Fibroblast of pulmonary artery (primary cell): ENCODE results near the gene CALHM2.

Experiments
- DNase-seq: peaks from one replicate; pipeline ENCODE4 v3.0.0-alpha.2; 2010; ENCODE audit warnings: low read depth
- H3K4me3 ChIP-seq: replicated peaks from 2 replicates; pipeline ENCODE4 v1.5.1; 2011; ENCODE audit warnings: low read depth, mild to moderate bottlenecking, control low read depth, low read length, moderate library complexity
- CTCF ChIP-seq: IDR thresholded peaks from 2 replicates; pipeline ENCODE4 v1.5.1; 2011; ENCODE audit warnings: mild to moderate bottlenecking, control low read depth, low read length, inconsistent platforms; ENCODE audit errors: missing control alignments

The CALHM2 gene

DNA sequence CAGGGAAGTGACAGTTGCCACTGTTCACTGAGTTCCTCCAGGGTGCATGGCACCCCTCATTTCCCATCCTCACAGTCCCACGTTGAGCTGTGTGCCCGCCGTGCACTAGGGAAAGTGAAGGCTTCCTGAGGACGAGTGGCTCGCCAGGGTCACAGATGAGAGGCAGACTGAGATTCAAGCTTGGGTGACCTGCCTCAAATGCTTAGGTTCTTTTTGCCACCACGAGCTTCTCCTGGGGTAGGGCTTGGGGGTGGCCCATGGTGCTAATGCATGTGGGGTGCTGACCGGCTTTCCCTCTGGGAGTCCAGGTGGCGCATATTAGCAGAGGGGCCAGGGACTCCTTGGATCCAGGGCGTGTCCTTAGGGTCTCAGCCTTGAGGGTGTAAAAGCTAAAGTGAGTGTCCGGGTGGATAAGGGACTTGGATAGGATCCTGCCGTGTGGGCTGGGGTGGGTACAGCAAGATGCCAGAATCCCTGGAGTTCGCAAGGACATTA lies 1.9 kb downstream of the CALHM2 start:
- DNase-seq = no peak
- H3K4me3 ChIP-seq = peak overlapping the region; percentile 74
- TF ChIP-seq CTCF = no peak

DNA sequence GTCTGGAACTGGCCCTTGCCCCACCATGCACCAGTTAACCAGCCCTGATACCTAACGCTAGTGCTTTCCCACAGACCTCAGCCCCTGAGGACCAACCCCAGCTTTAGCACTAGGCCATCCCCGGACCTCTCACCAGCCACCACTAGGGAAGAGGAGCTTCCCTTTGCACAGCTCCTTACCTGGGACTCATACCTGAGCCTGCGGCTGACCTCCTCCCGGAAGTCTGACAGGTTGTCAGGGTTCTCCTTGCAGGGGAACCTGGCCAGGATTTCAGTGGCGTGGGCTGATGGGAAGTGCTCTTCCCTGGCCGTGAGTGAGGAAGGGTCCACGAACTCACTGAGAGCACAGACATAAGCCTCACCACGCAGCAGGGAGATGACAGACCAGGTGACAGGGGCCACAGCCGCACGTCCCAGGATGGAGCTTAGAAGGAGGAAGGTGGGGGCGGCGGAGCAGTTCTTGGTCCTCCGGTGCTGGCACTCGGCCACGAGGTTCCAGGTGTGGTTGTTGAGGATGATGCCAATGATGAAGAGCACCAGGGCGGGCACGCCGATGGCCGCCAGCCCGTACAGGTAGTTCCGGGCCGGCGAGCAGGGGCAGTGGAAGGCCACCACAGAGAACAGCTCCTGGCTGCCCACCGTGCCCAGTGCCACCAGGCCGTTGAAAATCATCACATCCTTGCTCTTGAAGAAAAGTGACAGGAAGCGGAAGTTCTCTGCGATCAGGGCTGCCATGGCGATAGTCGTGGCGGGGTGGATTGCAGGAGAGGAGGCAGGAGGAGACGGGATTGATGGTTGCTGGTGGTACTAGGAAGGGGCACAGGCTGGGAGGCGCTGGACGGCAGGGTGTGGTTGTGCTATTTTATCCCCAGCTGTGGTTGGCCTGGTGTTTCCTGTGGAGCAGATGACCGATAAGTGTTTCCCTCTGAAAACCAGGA lies 2.7 kb downstream of the CALHM2 start:
- DNase-seq = no peak
- no peak for TF ChIP-seq CTCF
- H3K4me3 ChIP-seq = peak overlapping the region; percentile 10

DNA sequence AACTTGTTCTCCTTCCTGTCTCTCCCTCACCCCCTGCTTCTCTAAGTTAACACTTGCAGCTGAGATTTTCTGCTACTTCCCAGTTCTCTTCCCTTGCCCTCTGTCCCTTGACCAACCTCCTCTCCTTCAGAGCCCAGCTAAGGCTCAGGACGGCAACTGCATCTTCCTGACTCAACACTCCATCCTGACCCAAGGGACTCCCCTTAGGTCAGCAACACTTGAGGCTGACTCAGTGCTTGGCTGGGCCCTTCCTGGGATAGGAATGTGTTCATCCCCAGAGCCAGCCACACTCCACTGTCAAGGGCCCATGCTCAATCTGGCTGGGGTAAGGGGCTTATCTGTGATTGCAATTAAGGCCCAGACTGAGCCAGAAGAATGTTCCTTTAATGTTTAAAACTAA lies 3.4 kb downstream of the CALHM2 start:
- TF ChIP-seq CTCF = no peak
- peak; percentile 80 for DNase-seq
- H3K4me3 ChIP-seq = no peak overlapping the region

DNA sequence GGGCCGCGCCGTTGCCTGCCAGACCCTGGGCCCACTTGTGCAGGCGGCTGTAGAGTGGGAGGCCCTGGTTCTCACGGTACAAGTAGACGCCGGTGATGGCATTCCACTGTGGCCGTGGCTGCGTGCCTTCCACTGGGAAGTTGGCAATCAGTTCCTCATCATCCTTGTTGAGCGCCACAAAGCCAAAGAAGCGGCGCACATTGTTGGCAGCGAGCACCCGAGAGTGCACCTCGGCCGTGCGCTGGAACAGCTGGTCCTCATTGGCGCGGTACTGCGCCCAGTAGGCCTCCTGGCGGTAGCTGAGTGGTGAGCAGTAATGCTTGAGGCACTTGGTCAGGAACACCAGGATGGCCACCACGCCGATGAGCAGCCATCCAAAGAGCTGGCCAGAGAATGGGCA lies 5.0 kb downstream of the CALHM2 start:
- TF ChIP-seq CTCF = no peak
- H3K4me3 ChIP-seq = no peak overlapping the region
- DNase-seq = no peak

GRCh38 chr10:103445767-103446567 lies 6.2 kb downstream of the CALHM2 start:
- no peak overlapping the region for H3K4me3 ChIP-seq
- no peak for TF ChIP-seq CTCF
- DNase-seq = peak; percentile 81

GRCh38 chr10:103445366-103445765 lies 6.8 kb downstream of the CALHM2 start:
- DNase-seq = no peak
- TF ChIP-seq CTCF = no peak
- no peak overlapping the region for H3K4me3 ChIP-seq
